ENCODE results near the gene ZNF519.

ZNF519 gene

DNA sequence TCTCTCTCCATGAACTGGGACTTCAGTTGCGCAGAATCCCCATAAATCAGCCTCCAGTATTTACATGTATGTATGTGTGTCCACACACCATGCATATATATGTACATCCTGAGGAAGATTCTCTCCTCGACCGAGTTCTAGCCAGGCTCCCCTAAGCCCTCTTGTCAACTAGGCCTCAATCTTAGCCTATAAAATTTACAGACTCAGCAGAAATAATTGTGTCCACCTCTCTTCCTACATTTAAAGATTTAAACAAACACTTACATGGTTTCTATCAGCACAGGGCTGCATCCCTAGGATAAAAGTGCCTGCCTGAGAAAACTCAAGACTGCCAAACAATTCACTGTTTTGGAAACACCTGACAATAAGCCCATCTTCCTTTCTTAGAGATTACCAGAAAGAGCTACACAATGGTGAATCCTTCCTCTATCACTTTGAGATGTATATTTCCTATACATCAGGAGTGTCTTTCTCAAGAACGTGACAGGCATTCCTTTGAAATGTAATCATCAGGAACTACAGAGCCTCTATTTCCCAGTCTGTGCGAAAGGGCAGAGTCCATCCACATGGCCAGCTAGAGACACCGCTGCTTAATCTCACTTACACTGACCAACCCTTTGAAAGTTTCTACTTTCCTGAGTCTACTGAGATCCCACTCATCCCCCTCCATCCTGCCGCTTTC lies 39.5 kb downstream of the ZNF519 start:
- no peak for DNase-seq

DNA sequence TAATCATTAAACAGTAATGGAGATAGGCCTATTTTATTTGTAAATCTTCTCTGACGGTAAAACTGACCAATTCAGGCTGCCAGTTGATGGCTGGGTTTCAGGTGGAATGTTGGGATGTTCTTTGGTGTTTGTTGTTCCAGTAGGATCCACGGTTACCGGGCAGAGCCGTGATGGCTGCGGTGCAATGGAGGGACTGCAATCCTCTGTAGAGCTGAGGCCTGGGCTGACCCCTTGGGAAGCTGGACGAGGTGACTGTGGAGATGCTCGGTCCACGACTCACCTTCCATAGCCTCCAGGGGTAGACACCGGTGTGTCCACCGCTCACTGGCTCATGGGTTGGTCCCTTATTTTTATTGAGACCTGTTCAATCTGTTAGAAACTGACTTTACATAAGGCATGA lies 42.5 kb downstream of the ZNF519 start:
- DNase-seq, result no peak

DNA sequence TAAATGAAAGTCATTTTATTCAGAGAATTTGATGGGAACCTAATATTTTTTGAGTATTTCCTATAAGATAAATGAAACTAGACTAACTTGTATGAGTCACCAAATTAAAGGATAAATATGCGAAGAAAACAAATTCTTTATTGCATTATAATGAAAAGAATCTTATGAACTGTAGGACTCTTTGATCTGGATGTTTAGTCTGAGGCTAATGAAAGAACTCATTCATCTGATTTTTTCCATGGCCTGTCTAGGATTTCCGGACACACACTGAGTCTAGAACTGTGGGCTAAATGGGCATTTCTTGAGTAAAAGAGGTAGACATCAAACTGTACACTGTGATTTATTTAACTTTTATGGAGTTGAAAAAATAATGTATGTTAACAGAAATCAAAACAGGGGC lies 43.0 kb downstream of the ZNF519 start:
- no peak for DNase-seq

DNA sequence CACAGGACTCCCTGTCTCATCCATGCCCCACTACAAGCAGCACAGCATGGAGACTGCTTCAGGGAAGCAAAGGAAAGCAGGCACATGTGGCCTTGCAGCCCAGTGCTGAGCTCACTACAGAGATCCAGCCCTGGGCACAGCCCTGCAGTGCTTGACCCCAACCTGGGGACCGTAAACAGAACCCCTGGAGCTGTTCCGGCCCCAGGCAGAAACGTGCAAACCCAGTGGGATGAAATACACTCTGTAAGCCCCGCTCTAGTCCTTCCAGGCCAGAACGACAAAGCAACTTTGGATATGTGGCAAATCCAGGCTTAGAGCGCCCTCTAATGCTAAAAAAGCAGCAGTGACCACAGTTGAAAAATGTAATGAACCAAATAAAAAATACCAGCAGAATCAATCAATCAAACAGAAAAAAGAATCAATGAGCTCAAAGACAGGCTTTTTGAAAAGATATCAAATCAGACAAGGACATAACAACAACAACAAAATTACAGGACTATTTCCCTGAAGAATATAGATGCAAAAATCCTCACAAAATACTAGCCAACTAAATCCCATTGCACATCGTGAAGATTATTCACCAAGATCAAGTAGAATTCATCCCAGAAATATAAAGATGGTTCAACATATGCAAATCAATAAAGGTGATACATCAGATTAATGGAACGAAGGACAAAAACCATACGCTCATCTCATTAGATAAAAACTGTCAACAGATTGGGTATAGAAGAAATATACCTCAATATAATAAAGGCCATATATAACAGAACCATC lies 45.6 kb downstream of the ZNF519 start:
- peak; percentile 4 for DNase-seq

DNA sequence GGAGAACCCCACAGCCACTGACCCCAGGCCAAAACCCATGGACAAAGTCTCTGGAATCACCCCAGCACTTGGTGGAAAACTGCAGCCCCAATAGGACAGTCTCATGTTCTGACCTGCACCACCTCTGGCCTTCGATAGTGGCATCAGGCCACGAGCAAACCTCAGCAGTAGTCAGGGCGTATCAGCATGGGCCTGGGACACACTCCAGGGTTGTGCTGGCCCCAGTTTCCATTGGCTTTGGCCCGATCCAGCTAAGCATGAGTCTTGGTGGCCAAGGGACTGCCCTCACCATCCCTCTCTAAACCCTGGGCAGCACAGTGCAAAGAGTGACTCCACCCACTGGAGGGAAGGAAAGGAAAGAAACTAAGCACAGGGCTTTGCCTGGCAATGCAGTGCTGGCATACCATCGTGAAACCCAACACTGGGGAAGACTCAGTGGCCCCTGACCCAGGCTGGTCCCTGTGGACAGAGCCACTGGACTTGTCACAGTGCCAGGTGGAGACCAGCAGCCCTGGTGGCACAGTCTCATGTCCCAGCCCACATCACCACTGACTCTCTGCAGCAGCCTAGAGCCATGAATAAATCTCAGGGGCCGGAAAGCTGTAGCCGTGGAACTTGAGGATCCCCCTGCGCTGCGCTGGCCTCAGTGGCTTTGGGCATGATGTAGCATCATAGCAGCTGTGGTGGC lies 46.3 kb downstream of the ZNF519 start:
- no peak for DNase-seq

DNA sequence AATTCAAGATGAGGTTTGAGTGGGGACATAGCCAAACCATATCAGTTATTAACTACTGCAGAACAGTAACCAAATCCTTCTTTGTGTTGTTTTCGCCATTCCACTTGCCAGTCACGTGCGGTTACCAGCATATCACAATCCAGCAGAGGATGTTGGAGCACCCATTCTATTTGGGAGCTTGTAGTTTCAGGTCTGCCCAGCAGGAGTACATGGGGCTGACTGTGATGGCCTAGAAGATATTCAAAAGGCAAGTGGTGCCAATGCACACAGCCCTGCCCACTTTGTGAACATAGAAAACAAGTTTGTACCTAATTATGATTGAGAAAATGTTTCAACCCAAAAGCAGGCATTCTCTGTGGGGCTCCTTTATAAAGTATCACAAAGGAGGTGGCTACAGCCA lies 57.0 kb downstream of the ZNF519 start:
- no peak for DNase-seq

DNA sequence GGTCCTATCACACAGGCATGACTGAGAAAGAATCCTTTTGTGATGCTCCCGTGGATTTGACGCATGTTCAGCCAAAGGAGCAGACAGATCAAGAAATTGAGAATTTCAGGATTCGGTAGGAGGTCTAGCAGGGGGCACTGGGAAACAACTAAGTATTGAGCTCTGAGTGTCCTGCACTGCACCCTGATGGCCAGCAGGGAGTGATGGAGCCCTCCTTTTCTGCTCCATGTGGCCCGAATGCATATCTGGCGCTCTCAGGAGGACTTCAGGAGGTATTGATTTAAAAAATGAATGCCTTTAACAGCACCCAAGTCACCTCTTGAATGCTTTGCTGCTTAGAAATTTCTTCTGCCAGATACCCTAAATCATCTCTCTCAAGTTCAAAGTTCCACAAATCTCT lies 58.0 kb downstream of the ZNF519 start:
- DNase-seq, result no peak

DNA sequence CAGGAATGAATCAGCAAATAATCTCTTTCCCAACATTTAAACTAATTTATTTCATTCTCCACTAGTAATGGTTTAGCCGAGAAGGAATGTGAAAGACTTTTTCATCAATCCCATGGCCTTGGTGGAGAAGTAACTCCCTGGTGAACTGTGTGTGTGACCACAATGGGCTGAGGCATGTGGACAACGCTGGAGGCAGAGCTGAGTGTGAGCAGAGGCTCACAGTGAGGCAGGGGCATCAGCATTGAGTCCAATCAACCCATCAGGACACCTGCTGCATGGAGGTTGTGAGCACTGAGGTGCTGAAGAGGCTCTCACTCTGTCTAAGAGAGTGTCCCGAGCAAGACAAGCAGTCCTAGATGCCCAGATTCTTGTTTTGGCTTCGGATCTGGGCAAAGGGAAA lies 78.6 kb downstream of the ZNF519 start:
- DNase-seq, result no peak

Data from NCI-H774 (cell line).